GM06990 (cell line): ENCODE results near the gene SLC35F5.
A peak's percentile ranks its signal among the peaks of the same experiment; 100 is the strongest.
"Not testable (repeated sequence)": the region's sequence is repeated elsewhere in the genome, so short reads cannot be mapped to it uniquely, and the experiment has no call there.

ENCODE experiments used
- DNase-seq: peaks from one replicate; pipeline ENCODE4 v3.0.0-alpha.2; 2011; ENCODE audit not compliant: insufficient read length; ENCODE audit errors: extremely low read depth
- H3K27me3 ChIP-seq: replicated peaks from 2 replicates; pipeline ENCODE4 v1.6.0; 2011; ENCODE audit warnings: low read length; ENCODE audit not compliant: control insufficient read depth, insufficient read depth
- H3K36me3 ChIP-seq: 2 replicates; pipeline ENCODE4 v1.5.1; 2011; ENCODE audit warnings: low read length; ENCODE audit not compliant: control insufficient read depth, insufficient read depth
- H3K4me3 ChIP-seq: replicated peaks from 2 replicates; pipeline ENCODE4 v1.5.1; 2011; ENCODE audit warnings: low read depth, mild to moderate bottlenecking, control low read depth, low read length
- TF ChIP-seq, protein P1 (sequence below): IDR thresholded peaks from 2 replicates; pipeline ENCODE4 v1.5.1; 2011; ENCODE audit warnings: low read length, control low read depth, mild to moderate bottlenecking, inconsistent platforms; ENCODE audit not compliant: insufficient read depth, poor library complexity, severe bottlenecking

Gene SLC35F5

DNA sequence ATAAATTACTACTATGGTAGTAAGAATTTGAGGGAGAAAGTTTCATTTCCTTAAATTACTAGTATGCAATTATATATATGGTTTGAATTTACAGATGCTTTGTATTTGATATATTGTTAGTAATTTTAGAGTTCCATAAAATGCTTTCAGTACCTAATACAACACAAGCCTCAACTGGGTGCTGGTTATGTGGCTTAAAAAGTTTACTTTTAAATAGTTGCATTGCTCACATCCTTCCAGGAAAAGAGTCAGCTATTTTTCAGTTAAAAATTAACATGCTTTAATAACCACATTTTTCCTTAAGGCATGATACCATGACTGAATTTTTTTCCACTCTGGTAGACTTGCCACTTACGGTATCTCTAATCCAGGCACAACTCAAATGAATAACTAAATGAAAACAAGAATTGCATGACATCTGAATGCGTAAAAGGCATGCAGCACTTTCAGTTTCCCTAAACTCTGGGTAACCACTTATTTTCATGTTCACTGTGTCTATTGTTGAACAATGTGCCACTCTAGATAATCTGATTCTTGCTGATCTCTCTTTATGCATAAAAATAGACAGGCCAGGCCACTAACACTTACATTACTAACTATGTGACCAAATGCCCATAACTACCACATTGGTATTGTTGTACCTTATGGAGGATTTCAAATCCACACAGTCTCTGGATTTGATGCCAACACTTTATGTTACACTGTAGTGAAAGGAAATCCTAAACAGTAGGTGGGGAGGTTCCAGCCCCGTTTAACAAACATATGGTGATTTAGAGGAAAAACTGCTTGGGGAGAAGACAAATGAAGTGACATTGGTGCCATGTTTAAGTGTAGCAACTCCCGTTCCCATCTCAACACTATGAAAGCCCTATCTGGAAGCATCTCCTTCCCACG lies 35.5 kb upstream of the SLC35F5 start:
- Histone ChIP-seq H3K36me3 (no peaks in the 10 kb centered on the region), H3K27me3 (no peaks in the 10 kb centered on the region), H3K4me3 (no peak overlapping the region)
- TF ChIP-seq, protein P1, sequence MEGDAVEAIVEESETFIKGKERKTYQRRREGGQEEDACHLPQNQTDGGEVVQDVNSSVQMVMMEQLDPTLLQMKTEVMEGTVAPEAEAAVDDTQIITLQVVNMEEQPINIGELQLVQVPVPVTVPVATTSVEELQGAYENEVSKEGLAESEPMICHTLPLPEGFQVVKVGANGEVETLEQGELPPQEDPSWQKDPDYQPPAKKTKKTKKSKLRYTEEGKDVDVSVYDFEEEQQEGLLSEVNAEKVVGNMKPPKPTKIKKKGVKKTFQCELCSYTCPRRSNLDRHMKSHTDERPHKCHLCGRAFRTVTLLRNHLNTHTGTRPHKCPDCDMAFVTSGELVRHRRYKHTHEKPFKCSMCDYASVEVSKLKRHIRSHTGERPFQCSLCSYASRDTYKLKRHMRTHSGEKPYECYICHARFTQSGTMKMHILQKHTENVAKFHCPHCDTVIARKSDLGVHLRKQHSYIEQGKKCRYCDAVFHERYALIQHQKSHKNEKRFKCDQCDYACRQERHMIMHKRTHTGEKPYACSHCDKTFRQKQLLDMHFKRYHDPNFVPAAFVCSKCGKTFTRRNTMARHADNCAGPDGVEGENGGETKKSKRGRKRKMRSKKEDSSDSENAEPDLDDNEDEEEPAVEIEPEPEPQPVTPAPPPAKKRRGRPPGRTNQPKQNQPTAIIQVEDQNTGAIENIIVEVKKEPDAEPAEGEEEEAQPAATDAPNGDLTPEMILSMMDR, result no peak
- peak; percentile 16 for DNase-seq

DNA sequence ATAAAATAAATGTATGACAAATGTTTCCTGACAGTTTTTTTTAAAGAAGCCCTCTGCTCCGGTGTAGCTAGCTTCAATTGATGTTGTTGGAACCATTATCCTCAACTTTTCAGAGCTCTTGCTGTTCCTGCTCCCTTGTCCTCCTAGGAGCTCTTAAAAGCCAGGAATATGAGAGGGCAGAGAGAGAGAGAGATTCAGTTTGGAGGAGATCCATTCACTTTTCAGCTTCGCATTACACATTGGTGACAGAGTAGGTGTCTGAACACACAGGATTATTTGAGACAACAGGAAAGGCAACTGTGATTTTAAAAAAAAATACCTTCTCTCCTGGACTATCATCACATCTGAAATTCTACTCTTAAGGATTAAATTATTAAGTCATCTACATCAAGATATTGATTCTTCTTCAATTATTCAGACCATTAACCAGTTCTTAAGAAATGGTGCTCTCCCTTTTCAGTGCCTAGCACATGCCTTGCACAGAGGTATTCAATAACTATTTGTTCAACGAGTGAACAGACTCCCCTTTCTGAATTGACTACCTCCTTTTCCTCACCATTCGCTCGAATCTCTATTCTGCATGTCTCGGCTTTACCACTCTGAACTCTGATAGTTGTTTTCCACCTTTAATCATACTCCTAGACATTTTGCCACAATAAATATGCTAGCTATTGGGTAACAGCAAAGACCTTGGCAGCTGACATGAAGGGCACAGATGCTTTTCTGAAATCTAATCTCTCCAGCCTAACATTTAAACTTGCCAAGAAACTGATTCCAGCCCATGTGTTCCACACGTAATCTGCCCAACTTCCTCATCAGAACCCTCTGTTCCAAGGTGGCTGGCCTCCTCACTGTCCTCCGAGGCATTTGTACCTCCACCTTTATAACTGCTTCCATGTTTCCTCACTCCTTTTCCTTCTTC lies 28.6 kb upstream of the SLC35F5 start:
- Histone ChIP-seq H3K27me3 (no peaks in the 10 kb centered on the region), H3K4me3 (no peak overlapping the region), H3K36me3 (no peaks in the 10 kb centered on the region)
- TF ChIP-seq, protein P1, result no peak
- no peak for DNase-seq

DNA sequence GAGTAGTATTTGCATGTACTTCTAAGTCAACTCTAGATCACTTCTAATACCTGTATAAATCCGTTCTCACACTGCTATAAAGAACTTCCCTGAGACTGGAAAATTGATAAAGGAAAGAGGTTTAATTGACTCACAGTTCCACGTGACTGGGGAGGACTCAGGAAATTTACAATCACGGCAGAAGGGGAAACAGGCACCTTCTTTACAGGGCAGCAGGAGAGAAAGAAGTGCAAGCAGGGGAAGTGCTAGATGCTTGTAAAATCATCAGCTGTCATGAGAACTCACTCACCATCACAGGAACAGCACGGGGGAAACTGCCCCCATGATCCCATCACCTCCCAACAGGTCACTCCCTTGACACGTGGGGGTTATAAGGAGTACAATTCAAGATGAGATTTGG lies 24.0 kb upstream of the SLC35F5 start:
- DNase-seq, result no peak
- H3K27me3 ChIP-seq, result no peaks in the 10 kb centered on the region
- H3K36me3 ChIP-seq, result no peaks in the 10 kb centered on the region
- TF ChIP-seq, protein P1, result no peak
- no peak overlapping the region for H3K4me3 ChIP-seq

DNA sequence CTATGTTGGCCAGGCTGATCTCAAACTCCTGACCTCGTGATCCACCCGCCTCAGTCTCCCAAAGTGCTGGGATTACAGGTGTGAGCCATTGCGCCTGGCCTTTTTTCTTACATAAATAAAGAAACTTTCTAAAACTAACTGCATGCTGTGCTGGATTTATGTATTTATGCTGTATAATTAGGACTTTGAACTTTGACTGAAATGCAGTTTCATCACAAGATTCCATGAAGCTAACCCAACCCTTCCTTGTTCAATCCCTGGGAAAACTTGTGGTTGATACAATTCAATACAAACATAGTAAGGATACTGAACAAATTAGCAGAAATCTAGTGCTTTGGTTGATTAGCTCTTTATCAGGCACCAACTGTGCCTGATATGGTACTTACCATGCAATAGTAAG lies 20.9 kb upstream of the SLC35F5 start:
- H3K27me3 ChIP-seq, result no peaks in the 10 kb centered on the region
- H3K4me3 ChIP-seq, result no peak overlapping the region
- TF ChIP-seq, protein P1, result no peak
- no peak for DNase-seq
- H3K36me3 ChIP-seq, result no peaks in the 10 kb centered on the region

DNA sequence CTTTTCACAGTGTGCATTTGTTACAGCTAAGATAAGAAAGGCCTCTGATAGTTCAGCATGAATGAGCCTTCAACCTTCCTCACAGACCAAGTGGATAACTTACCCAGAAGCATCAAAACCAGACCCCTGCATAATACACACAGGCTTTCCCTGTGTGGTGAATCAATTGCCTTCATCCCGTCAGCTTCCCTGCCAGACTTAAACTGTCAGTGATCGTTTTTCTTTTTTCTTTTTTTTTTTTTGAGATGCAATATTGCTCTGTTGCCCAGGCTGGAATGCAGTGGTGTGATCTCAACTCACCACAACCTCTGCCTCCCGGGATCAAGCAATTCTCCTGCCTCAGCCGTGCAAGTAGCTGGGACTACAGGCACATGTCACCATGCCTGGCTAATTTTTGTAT lies 20.5 kb upstream of the SLC35F5 start:
- DNase-seq, result no peak
- no peak overlapping the region for H3K4me3 ChIP-seq

DNA sequence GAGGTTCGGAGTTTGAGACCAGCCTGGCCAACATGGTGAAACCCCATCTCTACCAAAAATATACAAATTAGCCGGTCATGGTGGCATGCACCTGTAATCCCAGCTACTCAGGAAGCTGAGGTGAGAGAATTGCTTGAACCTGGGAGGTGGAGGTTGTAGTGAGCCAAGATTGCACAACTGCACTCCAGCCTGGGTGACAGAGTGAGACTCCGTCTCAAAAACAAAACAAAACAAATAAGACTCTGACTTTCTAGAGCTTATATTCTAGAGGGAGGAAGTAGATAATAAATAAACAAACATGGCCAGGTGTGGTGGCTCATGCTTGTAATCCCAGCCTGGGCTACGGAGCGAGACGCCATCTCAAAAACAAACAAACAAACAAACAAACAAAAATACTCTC lies 18.2 kb upstream of the SLC35F5 start:
- H3K4me3 ChIP-seq, H3K27me3 ChIP-seq, H3K36me3 ChIP-seq, DNase-seq: not testable (repeated sequence)

More for the DNA sequence above, 20.5 kb upstream of the SLC35F5 start:
- H3K27me3 ChIP-seq, result no peaks in the 10 kb centered on the region
- TF ChIP-seq, protein P1, result no peak
- no peaks in the 10 kb centered on the region for H3K36me3 ChIP-seq
